MM.1S (cell line): Measurements from ENCODE around the gene PARD6B.
"Not testable (repeated sequence)": the region's sequence is repeated elsewhere in the genome, so short reads cannot be mapped to it uniquely, and the experiment has no call there.

ENCODE experiments used
- DNase-seq: peaks from one replicate; pipeline ENCODE4 v3.0.0-alpha.2; 2015
- H2AFZ ChIP-seq: fragments of 300-600 bp; sonication (generic); 2 replicates; pipeline ENCODE4 v1.6.0; 2016; ENCODE audit warnings: antibody characterized with exemption, low read length
- H3F3A ChIP-seq: fragments of 300-600 bp; sonication (generic); 2 replicates; pipeline ENCODE4 v1.6.1; 2016; ENCODE audit warnings: mild to moderate bottlenecking, antibody characterized with exemption, low read length, moderate library complexity, mixed read lengths; ENCODE audit not compliant: insufficient read depth
- H3K27ac ChIP-seq: fragments of 300-600 bp; sonication (generic); 2 replicates; pipeline ENCODE4 v1.5.1; 2016; ENCODE audit warnings: mild to moderate bottlenecking, low read length
- H3K27me3 ChIP-seq: fragments of 300-600 bp; sonication (generic); replicated peaks from 2 replicates; pipeline ENCODE4 v1.6.0; 2016; ENCODE audit warnings: low read length; ENCODE audit not compliant: insufficient read depth
- H3K36me3 ChIP-seq: fragments of 300-600 bp; sonication (generic); replicated peaks from 2 replicates; pipeline ENCODE4 v1.6.1; 2016; ENCODE audit warnings: mild to moderate bottlenecking, low read length, mixed read lengths; ENCODE audit not compliant: insufficient read depth
- H3K4me1 ChIP-seq: fragments of 300-600 bp; sonication (generic); 2 replicates; pipeline ENCODE4 v1.6.1; 2016; ENCODE audit warnings: low read length, mixed read lengths
- H3K4me2 ChIP-seq: fragments of 300-600 bp; sonication (generic); 2 replicates; pipeline ENCODE4 v1.6.0; 2016; ENCODE audit warnings: low read depth, low read length
- H3K4me3 ChIP-seq: fragments of 300-600 bp; sonication (generic); 2 replicates; pipeline ENCODE4 v1.5.1; 2016; ENCODE audit warnings: low read length, mixed read lengths
- H3K79me2 ChIP-seq: fragments of 300-600 bp; sonication (generic); 2 replicates; pipeline ENCODE4 v1.6.1; 2016; ENCODE audit warnings: mixed run types, low read length, mixed read lengths
- H3K9ac ChIP-seq: fragments of 300-600 bp; sonication (generic); 2 replicates; pipeline ENCODE4 v1.6.1; 2016; ENCODE audit warnings: low read length, mixed read lengths
- H3K9me2 ChIP-seq: fragments of 300-600 bp; sonication (generic); replicated peaks from 2 replicates; pipeline ENCODE4 v1.6.1; 2016; ENCODE audit warnings: mild to moderate bottlenecking, low read length, mixed read lengths; ENCODE audit not compliant: insufficient read depth
- H3K9me3 ChIP-seq: fragments of 300-600 bp; sonication (generic); replicated peaks from 2 replicates; pipeline ENCODE4 v1.6.1; 2016; ENCODE audit warnings: mild to moderate bottlenecking, low read length, mixed read lengths; ENCODE audit not compliant: insufficient read depth
- H4K20me1 ChIP-seq: fragments of 300-600 bp; sonication (generic); 2 replicates; pipeline ENCODE4 v1.6.1; 2016; ENCODE audit warnings: mild to moderate bottlenecking, low read length, moderate library complexity, mixed read lengths; ENCODE audit not compliant: insufficient read depth
- CTCF ChIP-seq: fragments of 300-600 bp; sonication (generic); IDR thresholded peaks from 2 replicates; pipeline ENCODE4 v1.5.1; 2016; ENCODE audit warnings: antibody characterized with exemption, low read length, mixed read lengths
- EZH2 ChIP-seq: fragments of 300-600 bp; sonication (generic); optimal IDR thresholded peaks from 2 replicates; pipeline ENCODE3; 2017; ENCODE audit warnings: low read depth, mild to moderate bottlenecking, antibody characterized with exemption, low read length, mixed read lengths
- EZH2phosphoT487 ChIP-seq: fragments of 300-600 bp; sonication (generic); IDR thresholded peaks from 2 replicates; pipeline ENCODE4 v1.6.1; 2018; ENCODE audit warnings: antibody characterized with exemption, low read length

The PARD6B gene

DNA sequence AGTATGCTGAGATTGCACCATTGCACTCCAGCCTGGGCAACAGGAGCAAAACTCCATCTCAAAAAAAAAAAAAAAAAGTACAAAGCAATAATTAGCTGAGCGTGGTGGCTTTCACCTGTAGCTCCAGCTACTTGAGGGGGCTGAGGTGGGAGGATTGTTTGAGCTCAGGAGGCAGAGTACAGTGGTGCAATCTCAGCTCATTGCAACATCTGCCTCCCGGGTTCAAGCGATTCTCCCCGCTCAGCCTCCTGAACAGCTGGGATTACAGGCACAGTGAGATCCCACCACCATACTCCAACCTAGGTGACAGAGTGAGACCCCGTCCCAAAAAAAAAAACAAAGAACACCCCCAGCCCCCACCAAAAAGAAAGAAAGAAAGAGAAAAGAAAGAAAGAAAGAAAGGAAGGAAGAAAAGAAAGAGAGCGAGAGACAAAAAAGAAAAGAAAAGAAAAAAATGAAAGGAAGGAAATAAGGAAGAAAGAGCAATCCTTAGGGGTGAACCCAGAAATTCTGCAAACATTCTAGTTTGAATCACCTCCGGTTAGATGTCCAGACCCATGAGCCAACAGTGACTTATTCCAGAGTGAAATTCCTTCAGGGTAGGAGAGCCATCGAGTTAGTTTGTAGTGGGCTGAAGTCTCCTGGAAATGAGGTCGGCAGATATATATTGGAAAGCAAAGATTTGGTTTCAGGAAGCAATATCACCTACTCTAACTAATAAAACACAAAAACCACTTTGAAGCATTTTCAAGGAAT, 36.8 kb upstream of the PARD6B start:
- DNase-seq, result no peak
- Histone ChIP-seq H3K9me2 (no peaks in the 10 kb centered on the region), H3K27me3 (peaks cover 32% of the 10 kb centered on the region), H3K27ac (no peak overlapping the region), H2AFZ (no peak overlapping the region), H4K20me1 (no peaks in the 10 kb centered on the region), H3K79me2 (no peaks in the 10 kb centered on the region), H3F3A (no peaks in the 10 kb centered on the region), H3K4me3 (no peak overlapping the region), H3K9ac (no peak overlapping the region), H3K4me1 (no peaks in the 10 kb centered on the region), H3K36me3 (no peaks in the 10 kb centered on the region), H3K4me2 (no peak overlapping the region), H3K9me3 (no peaks in the 10 kb centered on the region)
- TF ChIP-seq EZH2phosphoT487 (no peak), CTCF (no peak), EZH2 (no peak)

DNA sequence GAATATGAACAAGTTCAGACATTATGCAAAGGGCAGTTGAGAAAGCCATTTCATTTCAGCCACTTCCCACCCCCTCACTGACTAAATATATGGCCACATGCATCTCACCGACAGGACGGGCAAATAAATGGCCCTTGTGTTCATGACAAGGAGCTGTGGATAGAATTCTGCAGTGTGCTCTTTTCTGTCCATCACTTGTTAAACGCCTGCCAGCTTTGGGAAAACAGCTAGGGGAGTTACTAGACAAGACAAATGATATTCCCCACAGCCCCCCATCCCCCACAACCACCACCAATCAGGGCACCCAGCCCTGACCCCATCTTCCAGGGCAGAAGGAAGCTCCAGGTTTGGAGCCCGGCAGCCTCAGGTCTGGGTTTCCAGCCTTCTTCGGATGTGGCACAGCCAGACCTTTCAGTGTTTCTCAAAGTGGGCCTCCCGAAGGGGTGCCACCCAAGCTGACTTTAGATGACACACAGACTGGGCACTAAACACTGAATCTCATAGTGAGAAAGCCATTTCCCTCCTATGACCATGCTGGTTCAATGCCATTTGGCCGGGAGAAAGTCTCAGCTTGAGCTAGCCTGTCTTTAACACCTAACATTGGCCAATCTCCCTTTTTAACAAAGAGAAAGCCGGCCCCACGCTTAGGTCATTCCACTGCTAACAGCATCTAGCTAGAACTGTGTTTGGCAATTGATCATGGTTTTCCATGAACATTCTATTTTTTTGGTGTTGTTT, 36.1 kb upstream of the PARD6B start:
- H3K9me2 ChIP-seq, result no peaks in the 10 kb centered on the region
- H3K9me3 ChIP-seq, result no peaks in the 10 kb centered on the region
- H3K27ac ChIP-seq, result no peak overlapping the region
- no peaks in the 10 kb centered on the region for H3K36me3 ChIP-seq
- H3K9ac ChIP-seq, result no peak overlapping the region
- no peak overlapping the region for H3K4me2 ChIP-seq
- no peaks in the 10 kb centered on the region for H4K20me1 ChIP-seq
- no peaks in the 10 kb centered on the region for H3F3A ChIP-seq
- DNase-seq, result no peak
- no peak overlapping the region for H3K4me3 ChIP-seq
- no peaks in the 10 kb centered on the region for H3K4me1 ChIP-seq
- H2AFZ ChIP-seq, result no peak overlapping the region
- TF ChIP-seq EZH2 (no peak), CTCF (no peak), EZH2phosphoT487 (no peak)
- H3K79me2 ChIP-seq, result no peaks in the 10 kb centered on the region
- peaks cover 25% of the 10 kb centered on the region for H3K27me3 ChIP-seq

GRCh38 chr20:50698255-50698654, 33.1 kb upstream of the PARD6B start:
- not testable (repeated sequence) for H3K9me3 ChIP-seq, H3K79me2 ChIP-seq, H3K9ac ChIP-seq, H2AFZ ChIP-seq, H3K27me3 ChIP-seq, H3K4me2 ChIP-seq, H3K27ac ChIP-seq, H3F3A ChIP-seq, H3K36me3 ChIP-seq, DNase-seq, H3K4me3 ChIP-seq, H3K9me2 ChIP-seq, H4K20me1 ChIP-seq, H3K4me1 ChIP-seq

DNA sequence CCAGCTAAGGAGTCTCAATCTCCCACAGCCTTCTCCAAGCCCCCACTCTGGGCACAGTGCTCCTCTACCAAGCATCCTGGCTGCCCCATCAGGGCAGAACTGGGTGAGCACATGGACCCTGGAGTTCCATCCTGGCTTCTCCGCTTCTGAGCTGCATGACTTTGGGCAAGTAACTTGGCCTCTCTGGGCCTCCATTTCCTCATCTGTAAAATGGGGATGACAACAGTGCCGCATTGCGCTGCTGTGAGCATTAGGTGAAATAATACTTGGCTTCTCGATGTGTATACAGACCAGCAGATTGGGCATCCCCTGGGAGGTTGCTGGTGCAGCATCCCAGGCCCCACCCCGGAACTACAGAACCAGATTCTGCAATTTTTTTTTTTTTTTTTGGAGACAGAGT, 31.7 kb upstream of the PARD6B start:
- Histone ChIP-seq H4K20me1 (no peaks in the 10 kb centered on the region), H3K36me3 (no peaks in the 10 kb centered on the region), H3K27me3 (0 out of 2 replicates have a peak, but pooled peaks cover 5% of the 10 kb centered on the region), H3F3A (no peaks in the 10 kb centered on the region), H3K4me2 (no peak overlapping the region), H3K9me3 (no peaks in the 10 kb centered on the region), H3K4me3 (no peak overlapping the region), H3K4me1 (no peaks in the 10 kb centered on the region), H3K9me2 (no peaks in the 10 kb centered on the region), H3K27ac (no peak overlapping the region), H2AFZ (no peak overlapping the region), H3K79me2 (no peaks in the 10 kb centered on the region), H3K9ac (no peak overlapping the region)
- no peak for TF ChIP-seq CTCF
- TF ChIP-seq EZH2, result no peak
- no peak for TF ChIP-seq EZH2phosphoT487
- DNase-seq, result no peak
